HepG2 (cell line): ENCODE results near the gene TANGO2. TPM values are rescaled to one million over a fixed set of nuclear protein-coding genes. Genes with fewer than 3 reads are reported as not detected.
A peak's percentile ranks its signal among the peaks of the same experiment; 100 is the strongest.

ENCODE experiments used
- ATAD3A ChIP-seq: sonication (generic); formaldehyde crosslinking; IDR thresholded peaks from 2 replicates; pipeline ENCODE4 v1.4.0; 2020; ENCODE audit warnings: missing genetic modification reagents
- ATRX ChIP-seq: sonication (generic); formaldehyde crosslinking; IDR thresholded peaks from 2 replicates; pipeline ENCODE4 v1.4.0; 2020; ENCODE audit warnings: missing genetic modification reagents, borderline replicate concordance
- NFRKB ChIP-seq: fragments of 450-650 bp; IDR thresholded peaks from 2 replicates; pipeline ENCODE4 v1.6.1; 2017
- RAD21 ChIP-seq: fragments of 450-650 bp; formaldehyde crosslinking; IDR thresholded peaks from 2 replicates; pipeline ENCODE4 v1.5.0; 2020; ENCODE audit warnings: mild to moderate bottlenecking
- SAFB2 ChIP-seq: sonication (generic); formaldehyde crosslinking; IDR thresholded peaks from 2 replicates; pipeline ENCODE4 v1.5.1; 2020; ENCODE audit warnings: missing genetic modification reagents, low read depth, mild to moderate bottlenecking, borderline replicate concordance
- TAF1 ChIP-seq: sonication (generic); formaldehyde crosslinking; IDR thresholded peaks from 2 replicates; pipeline ENCODE4 v1.4.0; 2020; ENCODE audit warnings: missing genetic modification reagents
- TOE1 ChIP-seq: sonication (generic); formaldehyde crosslinking; IDR thresholded peaks from 2 replicates; pipeline ENCODE4 v1.4.0; 2020; ENCODE audit warnings: mild to moderate bottlenecking, missing genetic modification reagents
- ZKSCAN1 ChIP-seq: fragments of 150-350 bp; IDR thresholded peaks from 2 replicates; pipeline ENCODE4 v1.6.1; 2014; ENCODE audit warnings: low read length
- ZNF274 ChIP-seq: sonication (generic); formaldehyde crosslinking; IDR thresholded peaks from 2 replicates; pipeline ENCODE4 v1.5.1; 2020; ENCODE audit warnings: mild to moderate bottlenecking, missing genetic modification reagents
- ZNF292 ChIP-seq: sonication (generic); formaldehyde crosslinking; IDR thresholded peaks from 2 replicates; pipeline ENCODE4 v1.8.1; 2022; ENCODE audit warnings: mild to moderate bottlenecking, low read depth, missing genetic modification reagents, borderline replicate concordance
- ZNF572 ChIP-seq: sonication (generic); formaldehyde crosslinking; IDR thresholded peaks from 2 replicates; pipeline ENCODE4 v1.5.1; 2020; ENCODE audit warnings: mild to moderate bottlenecking, missing genetic modification reagents
- ZNF619 ChIP-seq: sonication (generic); formaldehyde crosslinking; IDR thresholded peaks from 2 replicates; pipeline ENCODE4 v1.4.0; 2020; ENCODE audit warnings: mild to moderate bottlenecking, missing genetic modification reagents
- ZNF83 ChIP-seq: sonication (generic); formaldehyde crosslinking; IDR thresholded peaks from 2 replicates; pipeline ENCODE4 v1.4.0; 2020; ENCODE audit warnings: missing genetic modification reagents, mild to moderate bottlenecking, borderline replicate concordance
- polyA plus RNA-seq, 8 experiments: library from polyadenylated mRNA; depleted of rRNA in 3 of 8; stranded (reverse) in 7 of 8; unstranded in 1 of 8; fragments of >200 nt; fragmentation: Illumina TruSeq in 4 of 8; extraction: Trizol in 4 of 8; gene quantifications; 2 replicates each; pipeline versions ENCODE4 v1.2.1 to v1.2.3, GENCODE V29; 2011 to 2016; ENCODE audit warnings: low read depth in 4 of 8, missing spikeins in 1 of 8, mixed read lengths in 1 of 8; ENCODE audit not compliant: insufficient read depth in 1 of 8
- total RNA-seq, 5 experiments: library from RNA; depleted of rRNA; stranded (reverse); fragments of >200 nt; fragmentation: Illumina TruSeq; extraction: Trizol; gene quantifications; 2 replicates each; pipeline ENCODE4 v1.2.3, GENCODE V29; 2016; ENCODE audit warnings: low read depth in 1 of 5
- TF ChIP-seq, protein P1 (sequence below): IDR thresholded peaks from 2 replicates; pipeline ENCODE4 v1.6.1; 2016; ENCODE audit warnings: low read depth
- TF ChIP-seq, protein P2 (sequence below): sonication (generic); formaldehyde crosslinking; IDR thresholded peaks from 2 replicates; pipeline ENCODE4 v1.9.0; 2021; ENCODE audit warnings: missing genetic modification reagents, mild to moderate bottlenecking, borderline replicate concordance
- TF ChIP-seq, protein P3 (sequence below): sonication (generic); formaldehyde crosslinking; IDR thresholded peaks from 2 replicates; pipeline ENCODE4 v1.4.0; 2020; ENCODE audit warnings: mild to moderate bottlenecking, missing genetic modification reagents, borderline replicate concordance
- TF ChIP-seq, protein P4 (sequence below): sonication (generic); formaldehyde crosslinking; IDR thresholded peaks from 2 replicates; pipeline ENCODE4 v1.4.0; 2020; ENCODE audit warnings: missing genetic modification reagents, borderline replicate concordance

Gene TANGO2
- total and polyA plus RNA-seq, 2 of the 13 experiments (the other 11 are each of a cell fraction or from before 2014, with no cell fraction given), result 12.9 to 14.8 TPM

DNA sequence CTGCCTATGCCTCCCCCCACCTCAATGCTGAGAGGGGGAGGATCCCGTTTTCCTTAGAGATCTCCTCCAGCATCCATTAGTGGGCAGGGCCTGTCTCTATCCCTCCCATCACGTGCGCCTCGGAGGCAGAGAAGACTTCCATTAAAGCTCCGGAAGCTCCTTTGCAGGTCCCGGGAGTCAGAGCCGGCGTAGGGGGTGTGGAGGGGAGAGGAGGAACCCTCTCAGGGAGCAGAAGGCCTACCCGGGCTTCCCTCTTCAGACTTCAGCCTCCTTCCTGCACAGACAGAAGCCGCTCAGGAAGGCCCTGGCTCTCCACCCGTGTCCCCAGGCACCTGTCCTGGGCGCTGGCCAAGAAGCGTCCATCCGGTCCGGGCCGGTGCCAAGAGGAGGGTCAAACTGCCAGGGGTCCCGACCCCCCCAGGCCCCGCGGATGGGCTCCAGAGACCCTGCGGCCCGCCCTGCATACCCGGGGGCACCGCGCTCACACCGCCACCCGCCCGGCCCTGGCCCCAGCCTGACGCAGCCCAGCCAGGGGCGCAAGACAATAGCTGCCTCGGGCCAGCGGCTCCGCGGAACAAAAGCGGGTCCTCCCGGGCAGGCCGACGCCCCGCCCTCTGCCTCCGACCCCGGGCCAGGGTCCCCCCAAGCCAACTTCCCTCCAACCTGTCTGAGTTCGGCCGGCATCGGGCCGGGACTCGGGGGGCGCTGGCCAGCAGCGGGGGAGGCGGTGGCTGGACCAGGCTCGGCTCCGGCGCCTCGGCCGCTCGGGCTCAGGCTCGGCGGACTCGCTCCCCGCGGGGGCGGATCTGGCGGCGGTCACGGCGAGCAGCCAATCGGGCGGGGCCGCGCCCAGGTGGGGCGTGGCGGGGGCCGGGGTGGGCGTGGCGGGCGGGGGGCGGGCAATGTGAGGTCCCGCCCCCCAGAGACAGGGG, 34.2 kb upstream of the TANGO2 start (continued):
- no peak for TF ChIP-seq ZNF83 (CRISPR knock-in tag)
- peak; percentile 18; the same call in 1 of the 2 replicates for TF ChIP-seq TAF1 (CRISPR knock-in tag)
- TF ChIP-seq ZNF619 (CRISPR knock-in tag), result 0 out of 2 replicates have a peak, but pooled peaks have one; percentile 48
- TF ChIP-seq, protein P1, sequence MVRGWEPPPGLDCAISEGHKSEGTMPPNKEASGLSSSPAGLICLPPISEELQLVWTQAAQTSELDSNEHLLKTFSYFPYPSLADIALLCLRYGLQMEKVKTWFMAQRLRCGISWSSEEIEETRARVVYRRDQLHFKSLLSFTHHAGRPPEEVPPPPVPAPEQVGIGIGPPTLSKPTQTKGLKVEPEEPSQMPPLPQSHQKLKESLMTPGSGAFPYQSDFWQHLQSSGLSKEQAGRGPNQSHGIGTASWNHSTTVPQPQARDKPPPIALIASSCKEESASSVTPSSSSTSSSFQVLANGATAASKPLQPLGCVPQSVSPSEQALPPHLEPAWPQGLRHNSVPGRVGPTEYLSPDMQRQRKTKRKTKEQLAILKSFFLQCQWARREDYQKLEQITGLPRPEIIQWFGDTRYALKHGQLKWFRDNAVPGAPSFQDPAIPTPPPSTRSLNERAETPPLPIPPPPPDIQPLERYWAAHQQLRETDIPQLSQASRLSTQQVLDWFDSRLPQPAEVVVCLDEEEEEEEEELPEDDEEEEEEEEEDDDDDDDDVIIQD (CRISPR knock-in tag), result no peak
- TF ChIP-seq, protein P2, sequence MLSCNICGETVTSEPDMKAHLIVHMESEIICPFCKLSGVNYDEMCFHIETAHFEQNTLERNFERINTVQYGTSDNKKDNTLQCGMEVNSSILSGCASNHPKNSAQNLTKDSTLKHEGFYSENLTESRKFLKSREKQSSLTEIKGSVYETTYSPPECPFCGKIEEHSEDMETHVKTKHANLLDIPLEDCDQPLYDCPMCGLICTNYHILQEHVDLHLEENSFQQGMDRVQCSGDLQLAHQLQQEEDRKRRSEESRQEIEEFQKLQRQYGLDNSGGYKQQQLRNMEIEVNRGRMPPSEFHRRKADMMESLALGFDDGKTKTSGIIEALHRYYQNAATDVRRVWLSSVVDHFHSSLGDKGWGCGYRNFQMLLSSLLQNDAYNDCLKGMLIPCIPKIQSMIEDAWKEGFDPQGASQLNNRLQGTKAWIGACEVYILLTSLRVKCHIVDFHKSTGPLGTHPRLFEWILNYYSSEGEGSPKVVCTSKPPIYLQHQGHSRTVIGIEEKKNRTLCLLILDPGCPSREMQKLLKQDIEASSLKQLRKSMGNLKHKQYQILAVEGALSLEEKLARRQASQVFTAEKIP (CRISPR knock-in tag), result no peak
- no peak for TF ChIP-seq ZNF274 (CRISPR knock-in tag)
- TF ChIP-seq, protein P3, sequence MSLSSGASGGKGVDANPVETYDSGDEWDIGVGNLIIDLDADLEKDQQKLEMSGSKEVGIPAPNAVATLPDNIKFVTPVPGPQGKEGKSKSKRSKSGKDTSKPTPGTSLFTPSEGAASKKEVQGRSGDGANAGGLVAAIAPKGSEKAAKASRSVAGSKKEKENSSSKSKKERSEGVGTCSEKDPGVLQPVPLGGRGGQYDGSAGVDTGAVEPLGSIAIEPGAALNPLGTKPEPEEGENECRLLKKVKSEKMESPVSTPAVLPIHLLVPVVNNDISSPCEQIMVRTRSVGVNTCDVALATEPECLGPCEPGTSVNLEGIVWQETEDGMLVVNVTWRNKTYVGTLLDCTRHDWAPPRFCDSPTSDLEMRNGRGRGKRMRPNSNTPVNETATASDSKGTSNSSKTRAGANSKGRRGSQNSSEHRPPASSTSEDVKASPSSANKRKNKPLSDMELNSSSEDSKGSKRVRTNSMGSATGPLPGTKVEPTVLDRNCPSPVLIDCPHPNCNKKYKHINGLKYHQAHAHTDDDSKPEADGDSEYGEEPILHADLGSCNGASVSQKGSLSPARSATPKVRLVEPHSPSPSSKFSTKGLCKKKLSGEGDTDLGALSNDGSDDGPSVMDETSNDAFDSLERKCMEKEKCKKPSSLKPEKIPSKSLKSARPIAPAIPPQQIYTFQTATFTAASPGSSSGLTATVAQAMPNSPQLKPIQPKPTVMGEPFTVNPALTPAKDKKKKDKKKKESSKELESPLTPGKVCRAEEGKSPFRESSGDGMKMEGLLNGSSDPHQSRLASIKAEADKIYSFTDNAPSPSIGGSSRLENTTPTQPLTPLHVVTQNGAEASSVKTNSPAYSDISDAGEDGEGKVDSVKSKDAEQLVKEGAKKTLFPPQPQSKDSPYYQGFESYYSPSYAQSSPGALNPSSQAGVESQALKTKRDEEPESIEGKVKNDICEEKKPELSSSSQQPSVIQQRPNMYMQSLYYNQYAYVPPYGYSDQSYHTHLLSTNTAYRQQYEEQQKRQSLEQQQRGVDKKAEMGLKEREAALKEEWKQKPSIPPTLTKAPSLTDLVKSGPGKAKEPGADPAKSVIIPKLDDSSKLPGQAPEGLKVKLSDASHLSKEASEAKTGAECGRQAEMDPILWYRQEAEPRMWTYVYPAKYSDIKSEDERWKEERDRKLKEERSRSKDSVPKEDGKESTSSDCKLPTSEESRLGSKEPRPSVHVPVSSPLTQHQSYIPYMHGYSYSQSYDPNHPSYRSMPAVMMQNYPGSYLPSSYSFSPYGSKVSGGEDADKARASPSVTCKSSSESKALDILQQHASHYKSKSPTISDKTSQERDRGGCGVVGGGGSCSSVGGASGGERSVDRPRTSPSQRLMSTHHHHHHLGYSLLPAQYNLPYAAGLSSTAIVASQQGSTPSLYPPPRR, result no peak
- TF ChIP-seq ATAD3A (CRISPR knock-in tag), result no peak
- TF ChIP-seq ZNF572 (CRISPR knock-in tag), result no peak
- no peak for TF ChIP-seq SAFB2
- no peak for TF ChIP-seq TOE1 (CRISPR knock-in tag)
- no peak for TF ChIP-seq ZKSCAN1
- TF ChIP-seq, protein P4, sequence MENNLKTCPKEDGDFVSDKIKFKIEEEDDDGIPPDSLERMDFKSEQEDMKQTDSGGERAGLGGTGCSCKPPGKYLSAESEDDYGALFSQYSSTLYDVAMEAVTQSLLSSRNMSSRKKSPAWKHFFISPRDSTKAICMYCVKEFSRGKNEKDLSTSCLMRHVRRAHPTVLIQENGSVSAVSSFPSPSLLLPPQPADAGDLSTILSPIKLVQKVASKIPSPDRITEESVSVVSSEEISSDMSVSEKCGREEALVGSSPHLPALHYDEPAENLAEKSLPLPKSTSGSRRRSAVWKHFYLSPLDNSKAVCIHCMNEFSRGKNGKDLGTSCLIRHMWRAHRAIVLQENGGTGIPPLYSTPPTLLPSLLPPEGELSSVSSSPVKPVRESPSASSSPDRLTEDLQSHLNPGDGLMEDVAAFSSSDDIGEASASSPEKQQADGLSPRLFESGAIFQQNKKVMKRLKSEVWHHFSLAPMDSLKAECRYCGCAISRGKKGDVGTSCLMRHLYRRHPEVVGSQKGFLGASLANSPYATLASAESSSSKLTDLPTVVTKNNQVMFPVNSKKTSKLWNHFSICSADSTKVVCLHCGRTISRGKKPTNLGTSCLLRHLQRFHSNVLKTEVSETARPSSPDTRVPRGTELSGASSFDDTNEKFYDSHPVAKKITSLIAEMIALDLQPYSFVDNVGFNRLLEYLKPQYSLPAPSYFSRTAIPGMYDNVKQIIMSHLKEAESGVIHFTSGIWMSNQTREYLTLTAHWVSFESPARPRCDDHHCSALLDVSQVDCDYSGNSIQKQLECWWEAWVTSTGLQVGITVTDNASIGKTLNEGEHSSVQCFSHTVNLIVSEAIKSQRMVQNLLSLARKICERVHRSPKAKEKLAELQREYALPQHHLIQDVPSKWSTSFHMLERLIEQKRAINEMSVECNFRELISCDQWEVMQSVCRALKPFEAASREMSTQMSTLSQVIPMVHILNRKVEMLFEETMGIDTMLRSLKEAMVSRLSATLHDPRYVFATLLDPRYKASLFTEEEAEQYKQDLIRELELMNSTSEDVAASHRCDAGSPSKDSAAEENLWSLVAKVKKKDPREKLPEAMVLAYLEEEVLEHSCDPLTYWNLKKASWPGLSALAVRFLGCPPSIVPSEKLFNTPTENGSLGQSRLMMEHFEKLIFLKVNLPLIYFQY (CRISPR knock-in tag), result no peak
- TF ChIP-seq ATRX (CRISPR knock-in tag), result no peak
- TF ChIP-seq ZNF292, result no peak
- 0 out of 2 replicates have a peak, but pooled peaks have one; percentile 24 for TF ChIP-seq RAD21
- no peak for TF ChIP-seq NFRKB
